Amniotic epithelial cell (primary cell): ENCODE results near the gene LRPAP1.
"Not testable (repeated sequence)": the region's sequence is repeated elsewhere in the genome, so short reads cannot be mapped to it uniquely, and the experiment has no call there.

Experiments
- DNase-seq: peaks from one replicate; pipeline ENCODE4 v3.0.0-alpha.2; 2010; ENCODE audit warnings: low read depth

Gene LRPAP1

DNA sequence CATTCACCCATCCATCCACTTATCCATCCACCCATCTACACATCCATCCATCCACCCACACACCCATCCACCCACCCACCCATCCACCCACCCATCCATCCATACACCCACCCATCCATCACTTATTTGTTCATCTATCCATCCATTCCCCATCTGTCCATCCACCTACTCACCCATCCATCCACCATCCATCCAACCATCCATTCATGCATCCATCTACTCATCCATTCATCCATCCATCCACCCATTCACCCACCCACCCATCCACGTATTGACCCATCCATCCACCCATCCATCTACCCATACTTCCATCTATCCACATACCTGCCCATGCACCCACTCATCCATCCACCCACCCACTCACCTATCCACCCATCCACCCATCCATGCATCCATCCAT is 28.2 kb upstream of the LRPAP1 start:
- DNase-seq, result not testable (repeated sequence)

- DNase-seq, result not testable (repeated sequence)
Measured at GRCh38 chr4:3559381-3560290, 27.4 kb upstream of the LRPAP1 start.

DNA sequence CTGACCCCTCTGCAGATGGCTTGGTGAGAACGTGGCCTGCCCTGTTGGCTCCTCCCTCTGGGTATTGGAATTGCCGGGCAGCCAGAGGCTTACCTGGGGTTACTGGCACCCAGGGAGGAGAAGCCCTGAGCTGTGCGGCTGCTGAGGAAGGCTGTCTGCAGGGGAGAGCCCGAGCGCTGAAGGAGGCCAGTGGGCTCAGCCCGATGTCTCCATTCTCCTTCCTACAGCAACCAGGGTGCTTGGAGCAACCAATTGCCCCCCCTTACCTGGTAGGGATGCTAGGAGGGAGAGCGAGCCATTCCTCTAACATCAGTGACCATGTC is 26.3 kb upstream of the LRPAP1 start:
- not testable (repeated sequence) for DNase-seq

DNA sequence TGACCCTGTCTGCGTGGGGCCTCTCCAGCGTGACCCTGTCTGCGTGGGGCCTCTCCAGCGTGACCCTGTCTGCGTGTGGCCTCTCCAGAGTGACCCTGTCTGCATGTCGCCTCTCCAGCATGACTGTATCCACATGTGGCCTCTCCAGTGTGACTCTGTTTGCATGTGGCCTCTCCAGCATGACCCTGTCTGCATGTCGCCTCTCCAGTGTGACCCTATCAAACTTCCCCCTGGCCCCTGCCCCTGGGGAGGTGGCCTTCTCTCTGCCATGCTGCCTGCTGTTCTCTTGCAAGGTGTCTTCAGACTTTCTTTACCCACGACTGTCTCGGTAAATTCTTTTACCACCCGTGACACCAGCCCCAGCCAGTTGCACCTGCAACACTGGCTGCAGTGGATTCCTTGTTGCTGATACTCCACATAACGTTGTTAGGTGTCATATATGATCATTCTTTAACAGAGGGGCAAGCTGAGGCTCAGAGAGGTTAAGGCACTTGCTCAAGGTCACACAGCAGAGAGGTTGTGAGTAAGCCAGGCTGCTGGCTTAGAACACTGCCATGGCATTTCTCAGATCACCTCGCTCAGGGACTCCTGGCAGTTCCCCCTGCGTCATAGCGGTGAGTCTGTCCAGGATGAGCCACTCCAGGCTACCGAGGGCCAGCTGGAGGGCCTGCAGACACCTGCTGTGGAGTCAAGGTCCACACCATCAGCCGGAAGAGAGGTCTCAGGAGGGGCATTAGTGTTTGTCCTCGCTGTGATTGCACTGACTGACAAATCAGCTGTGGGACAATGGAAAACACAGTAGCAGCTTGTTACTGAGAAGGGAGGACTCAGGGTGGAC is 25.7 kb upstream of the LRPAP1 start:
- DNase-seq, result not testable (repeated sequence)

GRCh38 chr4:3557088-3557492 is 24.9 kb upstream of the LRPAP1 start:
- DNase-seq, result peak; percentile 29

GRCh38 chr4:3556244-3556867 is 24.1 kb upstream of the LRPAP1 start:
- not testable (repeated sequence) for DNase-seq

GRCh38 chr4:3555459-3556070 is 23.3 kb upstream of the LRPAP1 start:
- not testable (repeated sequence) for DNase-seq

GRCh38 chr4:3551366-3551765 is 19.1 kb upstream of the LRPAP1 start:
- not testable (repeated sequence) for DNase-seq

DNA sequence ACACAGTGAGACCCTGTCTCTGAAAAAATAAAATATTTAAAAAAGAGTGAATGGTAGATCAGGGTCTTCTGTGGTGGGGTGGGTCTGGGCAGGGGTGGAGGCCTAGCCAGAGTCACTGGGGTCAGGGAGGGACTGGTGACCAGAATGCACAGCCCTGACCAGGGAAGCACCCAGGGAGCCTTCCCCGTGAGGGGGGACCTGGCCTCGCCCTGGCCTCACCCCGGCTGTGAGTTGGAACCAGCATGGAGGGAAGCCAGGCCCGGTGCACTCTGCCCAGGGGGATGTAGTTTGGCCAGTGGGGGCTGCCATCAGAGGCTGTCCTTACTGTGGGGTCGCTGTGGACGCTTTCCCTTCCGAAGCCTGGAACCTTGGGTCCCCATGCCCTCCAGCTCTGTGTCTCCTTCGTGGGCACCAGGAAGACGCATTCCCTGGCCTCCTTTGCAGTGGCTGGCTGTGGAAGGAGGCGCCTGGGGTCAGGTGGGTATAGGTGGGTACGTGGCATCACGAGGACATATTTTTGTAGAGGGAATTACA is 18.6 kb upstream of the LRPAP1 start:
- not testable (repeated sequence) for DNase-seq

DNA sequence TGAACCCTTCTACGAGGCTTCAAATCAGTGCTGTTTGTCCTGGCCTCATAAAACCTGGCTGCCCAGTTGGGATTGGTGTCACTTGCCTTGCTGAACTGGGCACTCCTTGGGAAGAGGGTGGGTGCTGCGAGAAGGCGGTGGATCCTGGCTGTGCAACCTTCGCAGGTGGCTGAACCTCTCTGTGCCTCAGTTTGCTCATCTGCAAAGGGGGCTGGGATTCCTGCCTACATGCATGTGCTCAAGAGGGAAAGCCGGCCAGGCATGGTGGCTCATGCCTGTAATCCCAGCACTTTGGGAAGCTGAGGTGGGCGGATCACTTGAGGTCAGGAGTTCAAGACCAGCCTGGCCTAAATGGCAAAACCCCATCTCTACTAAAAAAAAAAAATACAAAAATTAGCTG is 17.8 kb upstream of the LRPAP1 start:
- not testable (repeated sequence) for DNase-seq

GRCh38 chr4:3549694-3550001 is 17.4 kb upstream of the LRPAP1 start:
- DNase-seq, result not testable (repeated sequence)

DNA sequence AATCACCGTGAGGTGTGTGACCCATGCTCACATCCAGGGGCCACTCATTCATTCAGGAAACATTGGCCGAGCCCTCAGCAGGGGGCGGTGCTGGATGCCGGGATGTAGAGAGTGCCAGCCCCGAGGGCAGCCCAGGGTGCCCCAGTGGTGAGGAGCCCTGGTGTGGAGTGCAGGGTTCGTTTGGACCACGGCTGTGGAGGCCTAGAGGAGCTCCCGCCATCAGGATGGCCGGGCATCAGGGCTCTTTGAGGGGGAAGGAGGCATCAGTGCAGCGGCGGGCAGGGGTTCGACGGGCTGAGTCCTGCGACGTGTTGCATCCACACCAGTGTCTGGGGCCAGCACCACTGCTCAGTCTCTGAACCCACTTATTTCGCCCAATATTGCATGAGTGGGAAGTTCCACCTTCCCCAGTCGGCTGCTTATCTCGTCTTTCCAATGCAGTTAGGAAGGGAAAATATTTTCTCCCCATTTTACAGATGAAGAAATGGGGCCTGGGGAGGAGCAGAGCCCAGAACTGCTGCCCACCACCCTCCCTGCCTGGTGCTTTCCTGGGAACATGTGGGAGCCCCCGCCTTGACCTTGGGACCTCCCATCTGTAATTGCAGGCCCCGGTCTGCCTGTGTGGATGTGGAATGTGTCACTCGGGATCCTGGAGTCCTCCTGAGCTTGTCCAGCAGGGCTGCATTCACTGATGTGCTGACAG is 16.9 kb upstream of the LRPAP1 start:
- DNase-seq, result not testable (repeated sequence)

GRCh38 chr4:3546721-3547120 is 14.5 kb upstream of the LRPAP1 start:
- not testable (repeated sequence) for DNase-seq

GRCh38 chr4:3545351-3545750 is 13.1 kb upstream of the LRPAP1 start:
- DNase-seq, result not testable (repeated sequence)

- not testable (repeated sequence) for DNase-seq
Measured at GRCh38 chr4:3544259-3545025, 12.2 kb upstream of the LRPAP1 start.

DNA sequence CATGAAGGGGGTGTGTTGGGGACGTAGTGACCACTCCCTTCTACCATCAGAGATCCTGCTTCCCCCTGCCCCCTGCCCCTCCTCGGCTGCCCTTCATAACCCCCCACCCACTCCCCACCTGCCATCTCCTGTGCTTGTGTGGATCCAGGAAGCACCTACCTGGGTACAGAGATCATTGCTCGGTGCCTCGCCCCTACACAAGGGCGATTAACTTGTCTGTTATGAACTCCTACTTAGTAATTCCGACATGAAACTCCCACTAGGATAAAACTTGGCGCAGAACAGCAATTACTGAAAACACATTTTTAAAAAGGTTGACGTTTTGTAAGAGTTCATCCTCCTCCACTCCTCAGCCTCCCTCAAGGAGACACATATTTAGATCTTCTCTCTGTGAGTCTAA is 11.2 kb upstream of the LRPAP1 start:
- DNase-seq, result not testable (repeated sequence)

DNA sequence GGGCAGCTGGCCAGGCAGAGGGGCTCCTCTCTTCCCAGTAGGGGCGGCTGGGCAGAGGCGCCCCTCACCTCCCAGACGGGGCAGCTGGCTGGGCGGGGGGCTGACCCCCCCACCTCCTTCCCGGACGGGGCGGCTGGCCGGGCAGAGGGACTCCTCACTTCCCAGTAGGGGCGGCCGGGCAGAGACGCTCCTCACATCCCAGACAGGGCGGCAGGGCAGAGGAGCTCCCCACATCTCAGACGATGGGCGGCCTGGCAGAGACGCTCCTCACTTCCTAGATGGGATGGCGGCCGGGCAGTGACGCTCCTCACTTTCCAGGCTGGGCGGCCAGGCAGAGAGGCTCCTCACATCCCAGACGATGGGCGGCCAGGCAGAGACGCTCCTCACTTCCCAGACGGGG is 6.7 kb upstream of the LRPAP1 start:
- not testable (repeated sequence) for DNase-seq

DNA sequence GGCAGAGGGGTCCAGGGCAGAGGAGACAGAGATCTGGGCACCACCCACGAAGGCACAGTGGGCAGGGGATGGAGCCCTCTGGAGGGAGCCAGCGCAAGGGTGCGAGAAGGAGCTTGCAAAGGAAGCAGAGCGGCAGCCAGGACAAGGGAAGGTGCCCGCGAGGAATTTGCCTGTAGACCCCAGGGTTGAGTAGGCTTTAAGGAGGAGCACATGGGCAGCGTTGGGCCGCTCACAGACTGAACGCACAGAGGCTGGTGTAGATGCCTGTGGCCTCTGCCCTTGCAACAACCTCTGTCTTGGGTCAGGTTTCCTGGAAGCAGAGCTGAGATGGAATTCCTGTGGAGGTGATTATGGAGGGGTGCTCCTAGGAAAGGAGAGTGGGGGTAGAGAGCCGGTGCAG is 3.6 kb upstream of the LRPAP1 start:
- DNase-seq, result not testable (repeated sequence)

DNA sequence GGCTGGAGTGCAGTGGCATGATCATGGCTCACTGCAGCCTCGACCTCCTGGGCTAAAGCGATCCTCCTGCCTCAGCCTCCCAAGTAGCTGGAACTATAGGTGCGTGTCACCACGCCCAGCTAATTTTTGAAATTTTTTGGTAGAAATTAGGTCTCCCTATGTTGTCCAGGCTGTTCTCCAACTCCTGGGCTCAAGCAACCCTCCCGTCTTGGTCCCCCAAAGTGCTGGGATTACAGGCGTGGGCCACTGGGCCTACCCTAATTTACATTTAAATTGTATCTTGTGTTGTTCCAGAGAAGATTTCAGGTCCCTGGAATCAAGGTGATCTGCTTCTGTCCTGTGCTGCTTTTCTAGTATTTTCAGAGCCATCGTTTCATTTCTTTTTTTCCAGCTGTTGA is 1.2 kb upstream of the LRPAP1 start:
- no peak for DNase-seq

GRCh38 chr4:3532751-3533422 is 665 bp upstream of the LRPAP1 start:
- DNase-seq, result no peak
